NB4 (cell line): ENCODE data around the gene HOTAIR.
A peak's percentile ranks its signal among the peaks of the same experiment; 100 is the strongest.

Experiments used
- DNase-seq: peaks from one replicate; pipeline ENCODE4 v3.0.0; 2010; ENCODE audit warnings: low read depth
- H3K4me3 ChIP-seq: one replicate; pipeline ENCODE4 v1.5.1; 2011; ENCODE audit warnings: mild to moderate bottlenecking, low read depth, low read length, moderate library complexity
- CTCF ChIP-seq: IDR thresholded peaks from one replicate; pipeline ENCODE4 v1.5.1; 2012; ENCODE audit warnings: low read depth, low read length
- MAX ChIP-seq: IDR thresholded peaks from 2 replicates; pipeline ENCODE4 v1.6.1; 2011; ENCODE audit warnings: low read depth, low read length
- MYC ChIP-seq: IDR thresholded peaks from 2 replicates; pipeline ENCODE4 v1.6.1; 2011; ENCODE audit warnings: low read depth, low read length
- POLR2A ChIP-seq: IDR thresholded peaks from 2 replicates; pipeline ENCODE4 v1.6.1; 2011; ENCODE audit warnings: mild to moderate bottlenecking; ENCODE audit not compliant: insufficient read length; ENCODE audit errors: extremely low read depth

Gene HOTAIR

GRCh38 chr12:53959314-53959713 lies 15.4 kb downstream of the HOTAIR start:
- TF ChIP-seq MAX (no peak), MYC (no peak)
- DNase-seq = no peak
- no peak overlapping the region for H3K4me3 ChIP-seq

- no peak overlapping the region for H3K4me3 ChIP-seq
- no peak for DNase-seq
- TF ChIP-seq CTCF = no peak
- TF ChIP-seq POLR2A = no peak
Measured at GRCh38 chr12:53958128-53958527, 16.6 kb downstream of the HOTAIR start.

GRCh38 chr12:53956914-53957536 lies 17.7 kb downstream of the HOTAIR start:
- peak; percentile 42 for DNase-seq
- TF ChIP-seq MAX (no peak), POLR2A (no peak), CTCF (no peak), MYC (no peak)
- H3K4me3 ChIP-seq = no peak overlapping the region

GRCh38 chr12:53956251-53956887 lies 18.4 kb downstream of the HOTAIR start:
- peak; percentile 86 for DNase-seq
- TF ChIP-seq CTCF = peak; percentile 34
- TF ChIP-seq MYC = no peak; the same call in 1 of the 2 replicates
- no peak for TF ChIP-seq POLR2A
- TF ChIP-seq MAX = no peak
- H3K4me3 ChIP-seq = no peak overlapping the region

- H3K4me3 ChIP-seq = no peak overlapping the region
- no peak for TF ChIP-seq MAX
- no peak for TF ChIP-seq MYC
- TF ChIP-seq CTCF = no peak
- no peak for TF ChIP-seq POLR2A
- no peak for DNase-seq
Measured at GRCh38 chr12:53955776-53956250, 18.9 kb downstream of the HOTAIR start.

GRCh38 chr12:53955036-53955775 lies 19.5 kb downstream of the HOTAIR start:
- DNase-seq = no peak
- no peak overlapping the region for H3K4me3 ChIP-seq
- no peak for TF ChIP-seq MAX
- no peak for TF ChIP-seq POLR2A
- TF ChIP-seq CTCF = no peak
- TF ChIP-seq MYC = no peak
